HEK293T (cell line): ENCODE results near the gene CLASP1.
"Not testable (repeated sequence)": the region's sequence is repeated elsewhere in the genome, so short reads cannot be mapped to it uniquely, and the experiment has no call there.

Experiments used
- CTCF ChIA-PET: fragments of 350-600 bp; formaldehyde crosslinking; extraction: SDS; loops from one replicate; lab custom pipeline; 2021; ENCODE audit warnings: antibody characterized with exemption, inconsistent platforms; lab: Yijun Ruan, JAX
- POLR2A ChIA-PET: fragments of 350-600 bp; formaldehyde crosslinking; extraction: SDS; loops from one replicate; lab custom pipeline; 2020; ENCODE audit warnings: antibody characterized with exemption, inconsistent platforms; lab: Yijun Ruan, JAX
- DNase-seq: peaks from one replicate; pipeline ENCODE4 v3.0.0; 2012; ENCODE audit warnings: mixed read lengths; ENCODE audit errors: extremely low spot score
- ARNT ChIP-seq: fragments of 450-650 bp; IDR thresholded peaks from 2 replicates; pipeline ENCODE4 v1.6.1; 2017; ENCODE audit warnings: mild to moderate bottlenecking
- BHLHE40 ChIP-seq: fragments of 450-650 bp; IDR thresholded peaks from 2 replicates; pipeline ENCODE4 v1.6.1; 2016; ENCODE audit warnings: mild to moderate bottlenecking, moderate library complexity, borderline replicate concordance
- CTBP1 ChIP-seq: fragments of 450-650 bp; IDR thresholded peaks from 2 replicates; pipeline ENCODE4 v1.6.1; 2016; ENCODE audit warnings: borderline replicate concordance
- ELF4 ChIP-seq: fragments of 450-650 bp; IDR thresholded peaks from 2 replicates; pipeline ENCODE4 v1.6.1; 2017; ENCODE audit warnings: antibody characterized with exemption
- FOXA1 ChIP-seq: fragments of 450-650 bp; IDR thresholded peaks from 2 replicates; pipeline ENCODE4 v1.6.1; 2016; ENCODE audit warnings: mild to moderate bottlenecking
- FOXK2 ChIP-seq: fragments of 450-650 bp; IDR thresholded peaks from 2 replicates; pipeline ENCODE4 v1.6.1; 2016; ENCODE audit warnings: mild to moderate bottlenecking
- FOXM1 ChIP-seq: fragments of 450-650 bp; IDR thresholded peaks from 2 replicates; pipeline ENCODE4 v1.6.1; 2017; ENCODE audit warnings: mild to moderate bottlenecking, borderline replicate concordance
- HDGF ChIP-seq: fragments of 450-650 bp; IDR thresholded peaks from 2 replicates; pipeline ENCODE4 v1.6.1; 2017; ENCODE audit warnings: antibody characterized with exemption, borderline replicate concordance
- L3MBTL2 ChIP-seq: fragments of 450-650 bp; conservative IDR thresholded peaks from 2 replicates; pipeline ENCODE4 v1.6.1; 2016; ENCODE audit warnings: mild to moderate bottlenecking
- LEF1 ChIP-seq: fragments of 450-650 bp; IDR thresholded peaks from 2 replicates; pipeline ENCODE4 v1.6.1; 2017; ENCODE audit warnings: mild to moderate bottlenecking, borderline replicate concordance
- NFRKB ChIP-seq: fragments of 450-650 bp; IDR thresholded peaks from 2 replicates; pipeline ENCODE4 v1.6.1; 2016; ENCODE audit warnings: mild to moderate bottlenecking, moderate library complexity
- PKNOX1 ChIP-seq: fragments of 450-650 bp; IDR thresholded peaks from 2 replicates; pipeline ENCODE4 v1.6.1; 2016
- SP1 ChIP-seq: fragments of 450-650 bp; IDR thresholded peaks from 2 replicates; pipeline ENCODE4 v1.6.1; 2017
- SUZ12 ChIP-seq: fragments of 450-650 bp; IDR thresholded peaks from 2 replicates; pipeline ENCODE4 v1.6.1; 2016; ENCODE audit warnings: mild to moderate bottlenecking
- TARDBP ChIP-seq: fragments of 450-650 bp; IDR thresholded peaks from 2 replicates; pipeline ENCODE4 v1.6.1; 2016
- ZNF384 ChIP-seq: fragments of 450-650 bp; IDR thresholded peaks from 2 replicates; pipeline ENCODE4 v1.6.1; 2016

The CLASP1 gene

GRCh38 chr2:121451398-121451797 lies 197.9 kb downstream of the CLASP1 start:
- CTCF ChIA-PET, result no interaction called here
- TF ChIP-seq SP1 (no peak), BHLHE40 (no peak), TARDBP (no peak), PKNOX1 (no peak), NFRKB (no peak), ELF4 (no peak)
- DNase-seq, result no peak
- POLR2A ChIA-PET, result interaction anchor here (0.9 kb wide), 1 partner anchor 79 kb away, joined by 3 read pairs; the partner anchor contains the start of gene RNU4ATAC

- TF ChIP-seq CTBP1, result no peak
- TF ChIP-seq FOXM1, result no peak
- TF ChIP-seq L3MBTL2, result no peak
- TF ChIP-seq ARNT, result no peak
- no peak for TF ChIP-seq ELF4
- no peak for TF ChIP-seq HDGF
- TF ChIP-seq TARDBP, result no peak
- TF ChIP-seq BHLHE40, result no peak
- TF ChIP-seq ZNF384, result no peak
- no peak for TF ChIP-seq FOXA1
- no peak for TF ChIP-seq SP1
- TF ChIP-seq PKNOX1, result no peak
- no peak for TF ChIP-seq NFRKB
- no peak for TF ChIP-seq LEF1
- TF ChIP-seq FOXK2, result no peak
- TF ChIP-seq SUZ12, result no peak
- POLR2A ChIA-PET, result no interaction called here
- CTCF ChIA-PET, result no interaction called here
Observed at GRCh38 chr2:121450301-121450700, 199.0 kb downstream of the CLASP1 start.

GRCh38 chr2:121446647-121447241 lies 202.5 kb downstream of the CLASP1 start:
- CTCF ChIA-PET, result no interaction called here
- POLR2A ChIA-PET, result no interaction called here
- no peak for DNase-seq
- TF ChIP-seq SUZ12 (no peak), L3MBTL2 (no peak), NFRKB (no peak), ARNT (no peak), ZNF384 (no peak), SP1 (no peak)

More at GRCh38 chr2:121450301-121450700, 199.0 kb downstream of the CLASP1 start:
- no peak for DNase-seq

DNA sequence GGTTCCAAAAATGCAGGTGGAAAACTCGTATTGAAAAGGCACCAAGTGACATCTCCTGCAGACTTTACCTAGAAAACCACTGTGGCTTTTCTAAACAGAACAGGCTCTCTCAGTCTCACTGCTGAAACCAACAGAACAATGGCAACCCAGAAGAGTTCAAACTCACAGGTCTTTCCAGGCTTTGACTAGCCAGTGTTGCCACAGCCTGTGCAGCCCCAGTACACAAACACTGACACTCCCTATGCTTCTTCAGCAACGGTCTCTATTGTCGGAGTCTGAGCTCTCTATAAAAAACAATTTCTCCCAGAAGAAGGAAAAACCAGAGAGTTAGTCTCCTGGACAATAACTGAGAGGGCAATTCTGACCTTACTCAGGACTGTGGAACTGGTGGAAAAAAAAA lies 206.4 kb downstream of the CLASP1 start:
- no peak for TF ChIP-seq PKNOX1
- no peak for TF ChIP-seq ELF4
- no peak for TF ChIP-seq FOXM1
- no peak for TF ChIP-seq NFRKB
- TF ChIP-seq BHLHE40, result no peak
- TF ChIP-seq TARDBP, result no peak
- TF ChIP-seq ZNF384, result no peak
- no peak for TF ChIP-seq L3MBTL2
- CTCF ChIA-PET, result no interaction called here
- POLR2A ChIA-PET, result no interaction called here
- DNase-seq, result no peak

DNA sequence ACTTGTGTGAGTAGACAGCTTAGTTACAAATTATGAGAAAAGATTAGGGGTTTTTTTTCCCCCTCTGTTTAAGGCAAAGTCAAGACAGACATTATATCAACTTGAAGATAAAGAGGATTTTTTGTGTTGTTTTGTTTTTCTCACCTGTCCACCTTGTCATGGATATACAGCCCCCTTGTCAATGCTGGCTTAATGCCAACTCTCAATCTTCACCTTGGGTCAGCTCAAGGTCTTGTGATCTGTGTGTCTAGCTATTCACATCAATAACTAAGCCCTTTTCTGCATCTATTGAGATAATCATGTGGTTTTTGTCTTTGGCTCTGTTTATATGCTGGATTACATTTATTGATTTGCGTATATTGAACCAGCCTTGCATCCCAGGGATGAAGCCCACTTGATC lies 211.0 kb downstream of the CLASP1 start:
- DNase-seq, POLR2A ChIA-PET, CTCF ChIA-PET: not testable (repeated sequence)

DNA sequence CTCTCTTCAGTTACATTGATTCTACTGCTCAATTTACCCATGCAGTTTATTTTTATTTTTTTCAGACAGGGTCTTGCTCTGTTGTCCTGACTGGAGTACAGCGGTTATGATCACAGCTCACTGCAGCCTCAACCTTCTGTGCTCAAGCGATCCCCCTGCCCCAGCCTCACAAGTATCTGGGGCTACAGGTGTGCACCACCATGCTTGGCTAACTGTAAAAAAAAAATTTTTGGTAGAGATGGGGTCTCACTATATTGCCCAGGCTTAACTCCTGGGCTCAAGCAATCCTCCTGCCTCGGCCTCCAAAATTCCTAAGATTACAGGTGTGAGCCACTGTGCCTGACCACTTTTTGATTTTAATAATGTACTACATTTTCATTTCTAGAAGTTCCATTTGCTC lies 212.3 kb downstream of the CLASP1 start:
- ChIA-PET CTCF (no interaction called here), POLR2A (no interaction called here)
- TF ChIP-seq SP1 (no peak), NFRKB (no peak), ZNF384 (no peak), TARDBP (no peak)
- DNase-seq, result no peak

DNA sequence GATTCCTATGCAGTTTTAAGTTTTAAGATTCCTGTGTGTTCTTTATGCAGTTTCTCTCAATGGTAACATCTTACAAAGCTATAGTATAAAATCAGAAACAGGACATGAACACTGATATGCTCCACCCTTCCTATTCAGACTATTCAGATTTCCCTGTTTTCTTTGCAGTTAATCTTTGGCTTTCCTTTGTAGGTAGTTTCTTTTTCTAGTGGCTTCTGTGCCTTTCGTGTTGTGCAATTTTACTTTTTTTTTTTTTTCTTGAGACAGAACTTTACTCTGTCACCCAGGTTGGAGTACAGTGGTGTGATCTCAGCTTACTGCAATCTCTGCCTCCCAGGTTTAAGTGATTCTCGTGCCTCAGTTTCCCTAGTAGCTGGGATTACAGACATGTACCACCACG lies 213.5 kb downstream of the CLASP1 start:
- TF ChIP-seq ELF4 (no peak), ARNT (no peak), L3MBTL2 (no peak), LEF1 (no peak), NFRKB (no peak), SUZ12 (no peak), FOXM1 (no peak), ZNF384 (no peak), FOXA1 (no peak), CTBP1 (no peak), FOXK2 (no peak), PKNOX1 (no peak), TARDBP (no peak), BHLHE40 (no peak), SP1 (no peak), HDGF (no peak)
- ChIA-PET POLR2A (no interaction called here), CTCF (no interaction called here)
- DNase-seq, result no peak
